IPS-11a (cell line): Measurements from ENCODE around the gene MAN2A2.

Experiments
- H3K4me3 ChIP-seq: one replicate; pipeline ENCODE4 v1.5.1; 2013; ENCODE audit warnings: low read depth, low read length, control low read depth

The MAN2A2 gene

DNA sequence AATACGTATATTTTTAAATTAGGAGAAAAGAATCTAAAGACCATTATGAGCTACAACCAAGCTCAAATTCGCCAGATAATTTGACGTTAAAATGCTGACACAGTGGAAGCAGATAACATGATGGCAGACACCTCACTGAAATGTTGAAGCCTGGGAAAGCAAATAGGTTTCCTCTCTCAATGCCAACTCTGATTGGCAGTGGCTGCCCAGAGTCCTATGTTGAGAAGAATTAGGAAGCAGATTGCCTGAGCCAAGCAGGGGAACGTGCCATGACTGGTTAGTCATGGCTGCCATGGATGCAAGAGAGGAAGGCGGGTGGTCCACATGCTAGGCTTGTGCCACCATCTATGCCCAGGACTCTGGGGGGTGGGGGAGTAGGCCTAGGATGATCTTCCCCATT is 35.2 kb downstream of the MAN2A2 start:
- H3K4me3 ChIP-seq: no peak overlapping the region

DNA sequence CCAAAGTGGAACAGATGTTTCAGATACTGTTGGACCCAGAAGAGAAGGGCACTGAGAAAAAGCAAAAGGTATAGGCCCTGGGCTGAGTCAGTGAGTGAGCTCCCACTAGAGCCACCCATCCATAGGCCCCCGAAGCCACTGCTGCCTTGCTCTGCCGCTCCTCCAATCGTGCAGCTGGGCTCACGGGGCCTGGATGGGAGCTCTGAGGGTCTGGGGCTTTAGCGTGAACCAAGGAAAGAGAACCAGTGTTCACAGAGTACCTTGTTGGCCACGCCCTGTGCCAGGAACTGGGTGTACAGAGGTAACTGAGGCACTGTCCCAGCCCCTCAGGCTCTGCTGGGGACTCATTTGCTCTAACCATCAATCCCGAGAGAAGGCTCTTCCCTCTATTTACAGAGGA is 36.7 kb downstream of the MAN2A2 start:
- no peak overlapping the region for H3K4me3 ChIP-seq

DNA sequence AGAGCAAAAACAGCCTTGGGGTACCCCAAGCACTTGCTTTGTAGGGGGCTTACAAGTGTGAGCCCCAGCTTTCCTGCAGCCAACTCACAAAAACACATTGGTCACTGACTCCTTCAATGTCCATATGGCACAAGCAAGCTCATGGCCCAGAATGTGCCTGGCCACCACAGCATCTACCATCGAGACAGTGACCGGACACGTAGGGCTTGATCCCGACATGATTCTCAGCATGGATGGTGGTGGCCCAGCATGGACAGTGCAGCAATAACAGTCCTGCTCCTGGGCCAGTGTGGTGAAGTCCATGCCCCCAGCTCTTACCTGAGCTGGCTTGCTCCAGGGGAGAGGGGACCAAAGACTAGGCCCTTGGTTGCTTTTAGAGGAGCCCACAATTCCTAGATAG is 37.9 kb downstream of the MAN2A2 start:
- H3K4me3 ChIP-seq: no peak overlapping the region

DNA sequence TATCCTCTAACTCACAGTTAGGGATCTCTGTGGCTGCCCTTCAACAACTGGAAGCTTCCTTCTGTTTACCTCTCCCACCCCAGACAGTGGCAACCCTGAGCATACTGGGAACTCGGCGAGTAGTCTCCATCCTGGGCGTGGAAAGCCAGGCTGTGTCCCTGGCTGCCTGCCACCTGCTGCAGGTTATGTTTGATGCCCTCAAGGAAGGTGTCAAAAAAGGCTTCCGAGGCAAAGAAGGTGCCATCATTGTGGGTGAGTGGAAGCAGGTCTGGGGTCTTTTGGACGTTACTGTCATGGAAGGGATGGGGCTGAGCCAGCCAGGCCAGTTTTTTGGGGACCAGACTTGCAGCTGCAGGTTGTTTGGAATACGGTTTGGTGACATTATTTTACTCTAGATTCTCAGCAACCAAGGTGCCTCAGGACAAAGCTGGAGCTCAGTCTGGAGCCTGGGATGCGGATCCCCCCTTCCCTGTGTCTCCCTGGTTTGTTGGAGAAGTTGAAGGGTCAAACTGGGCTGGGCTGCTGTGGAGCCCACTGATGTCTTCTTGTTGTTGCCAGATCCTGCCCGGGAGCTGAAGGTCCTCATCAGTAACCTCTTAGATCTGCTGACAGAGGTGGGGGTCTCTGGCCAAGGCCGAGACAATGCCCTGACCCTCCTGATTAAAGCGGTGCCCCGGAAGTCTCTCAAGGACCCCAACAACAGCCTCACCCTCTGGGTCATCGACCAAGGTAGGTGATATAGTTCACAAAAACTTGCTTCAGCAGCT is 39.4 kb downstream of the MAN2A2 start:
- H3K4me3 ChIP-seq: no peak overlapping the region

DNA sequence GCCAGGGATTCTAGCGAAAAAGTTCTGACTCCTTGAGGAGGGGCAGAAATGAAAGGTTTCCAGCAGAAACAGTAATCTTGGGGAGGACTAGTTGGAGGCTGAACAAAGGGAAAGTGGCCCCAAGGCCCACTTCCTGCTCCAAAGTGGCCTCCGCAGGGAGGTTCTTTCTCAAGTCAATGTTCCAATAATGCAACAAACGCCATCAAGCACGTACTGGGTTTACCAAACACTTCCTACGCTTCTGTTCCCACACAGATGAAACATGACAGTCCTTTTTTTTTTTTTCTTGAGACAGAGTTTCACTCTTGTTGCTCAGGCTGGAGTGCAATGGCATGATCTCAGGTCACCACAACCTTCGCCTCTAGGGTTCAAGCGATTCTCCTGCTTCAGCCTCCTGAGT is 42.0 kb downstream of the MAN2A2 start:
- H3K4me3 ChIP-seq: no peak overlapping the region

DNA sequence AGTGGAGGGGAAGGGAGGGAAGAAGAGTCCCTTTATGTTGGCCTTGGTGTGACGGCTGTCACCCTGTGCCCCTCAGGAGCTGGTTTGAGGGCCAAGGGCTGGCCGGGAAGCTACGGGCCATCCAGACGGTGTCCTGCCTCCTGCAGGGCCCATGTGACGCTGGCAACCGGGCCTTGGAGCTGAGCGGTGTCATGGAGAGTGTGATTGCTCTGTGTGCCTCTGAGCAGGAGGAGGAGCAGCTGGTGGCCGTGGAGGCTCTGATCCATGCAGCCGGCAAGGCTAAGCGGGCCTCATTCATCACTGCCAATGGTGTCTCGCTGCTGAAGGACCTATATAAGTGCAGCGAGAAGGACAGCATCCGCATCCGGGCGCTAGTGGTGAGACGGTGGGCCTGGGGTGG is 43.4 kb downstream of the MAN2A2 start:
- no peak overlapping the region for H3K4me3 ChIP-seq

DNA sequence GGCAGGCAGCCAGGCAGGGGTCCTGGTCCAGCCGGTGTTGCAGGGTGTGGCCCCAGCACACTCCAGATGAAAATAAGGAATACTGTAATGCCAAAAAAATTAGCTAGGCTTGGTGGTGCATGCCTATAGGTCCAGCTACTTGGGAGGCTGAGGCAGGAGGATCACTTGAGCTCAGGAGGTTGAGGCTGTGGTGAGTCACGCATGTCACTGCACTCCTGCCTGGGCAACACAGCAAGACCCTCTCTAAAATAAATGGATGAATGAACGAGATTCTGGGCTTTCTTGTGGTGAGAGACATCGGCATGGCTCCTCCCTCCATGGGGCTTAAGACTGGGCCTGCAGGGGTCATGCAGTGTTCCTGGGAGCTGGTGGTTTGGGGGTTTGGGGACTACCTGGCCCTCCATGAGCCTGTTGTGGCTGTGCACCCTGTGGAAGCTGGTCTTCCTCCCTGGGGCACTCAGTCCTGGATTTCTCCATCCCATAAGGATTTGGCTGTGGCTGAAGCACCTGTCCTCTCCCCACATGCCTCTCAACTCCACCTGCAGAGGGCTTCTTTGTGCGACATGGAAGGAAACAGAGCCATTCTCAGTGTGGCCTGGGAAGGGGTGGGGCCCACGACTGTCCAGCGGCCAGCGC is 44.0 kb downstream of the MAN2A2 start:
- H3K4me3 ChIP-seq: no peak overlapping the region

DNA sequence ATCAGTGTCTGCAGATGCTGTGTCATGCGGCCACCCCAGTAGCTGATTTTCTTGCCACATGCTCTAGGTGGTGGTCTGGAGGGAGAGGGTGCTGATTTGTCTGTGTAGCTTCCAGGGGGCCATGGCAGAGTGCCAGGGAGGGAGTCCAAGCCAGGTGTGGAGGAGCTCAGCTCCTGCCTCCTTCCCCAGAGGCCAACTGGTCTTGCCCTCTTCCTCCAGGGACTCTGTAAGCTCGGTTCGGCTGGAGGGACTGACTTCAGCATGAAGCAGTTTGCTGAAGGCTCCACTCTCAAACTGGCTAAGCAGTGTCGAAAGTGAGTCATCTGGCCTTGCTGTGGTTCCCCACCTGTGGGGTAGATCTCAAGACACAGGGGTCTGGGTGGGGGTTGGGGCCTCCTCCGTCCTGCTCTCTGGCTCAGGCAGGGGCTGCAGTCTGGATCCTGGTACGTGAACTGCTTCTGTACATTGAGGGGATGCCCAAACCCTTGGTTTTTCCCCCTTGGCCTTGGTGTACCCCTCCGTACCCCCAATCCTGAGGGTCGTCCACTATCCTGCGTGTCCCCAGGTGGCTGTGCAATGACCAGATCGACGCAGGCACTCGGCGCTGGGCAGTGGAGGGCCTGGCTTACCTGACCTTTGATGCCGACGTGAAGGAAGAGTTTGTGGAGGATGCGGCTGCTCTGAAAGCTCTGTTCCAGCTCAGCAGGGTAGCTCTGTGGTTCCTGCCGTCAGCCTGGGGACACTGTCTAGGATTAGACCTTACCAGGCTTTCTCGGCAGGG is 44.7 kb downstream of the MAN2A2 start:
- H3K4me3 ChIP-seq: no peak overlapping the region

DNA sequence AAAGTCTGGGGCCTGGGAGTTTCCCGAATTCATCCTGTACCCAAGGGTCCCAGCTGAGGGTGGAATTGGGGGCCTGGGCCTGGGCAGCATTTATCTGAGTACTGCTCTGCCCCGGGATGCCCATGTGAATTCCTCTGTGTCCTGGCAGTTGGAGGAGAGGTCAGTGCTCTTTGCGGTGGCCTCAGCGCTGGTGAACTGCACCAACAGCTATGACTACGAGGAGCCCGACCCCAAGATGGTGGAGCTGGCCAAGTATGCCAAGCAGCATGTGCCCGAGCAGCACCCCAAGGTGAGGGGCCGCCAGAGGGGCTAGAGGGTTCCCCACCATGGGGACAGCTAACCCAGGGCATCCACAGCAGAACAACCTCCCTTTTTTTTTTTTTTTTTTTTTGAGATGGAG is 45.4 kb downstream of the MAN2A2 start:
- no peak overlapping the region for H3K4me3 ChIP-seq

DNA sequence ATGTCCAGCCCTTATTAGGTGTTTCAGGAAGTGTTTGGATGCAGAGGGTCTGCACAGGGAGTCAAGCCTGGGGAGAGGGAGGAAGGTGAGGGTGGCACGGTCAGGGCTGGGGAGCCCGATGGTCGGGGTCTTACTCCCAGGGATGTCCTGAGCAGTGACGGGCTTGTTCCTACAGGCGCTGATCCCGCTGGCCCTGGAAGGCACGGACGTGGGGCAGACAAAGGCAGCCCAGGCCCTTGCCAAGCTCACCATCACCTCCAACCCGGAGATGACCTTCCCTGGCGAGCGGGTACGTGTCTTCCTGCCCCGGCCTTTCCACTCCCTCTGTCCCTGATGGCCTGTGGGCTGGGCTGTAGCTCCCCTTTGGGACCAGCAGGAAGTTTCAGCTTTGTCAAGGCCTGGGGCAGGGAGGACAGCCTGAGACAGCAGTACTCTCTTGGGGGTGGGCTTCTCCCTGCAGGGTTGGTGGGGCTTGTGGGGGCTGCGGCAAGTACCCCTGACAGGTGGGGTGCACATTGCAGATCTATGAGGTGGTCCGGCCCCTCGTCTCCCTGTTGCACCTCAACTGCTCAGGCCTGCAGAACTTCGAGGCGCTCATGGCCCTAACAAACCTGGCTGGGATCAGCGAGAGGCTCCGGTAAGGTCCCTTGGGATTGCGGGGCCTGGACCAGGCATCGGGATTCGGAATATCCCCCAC is 47.0 kb downstream of the MAN2A2 start:
- no peak overlapping the region for H3K4me3 ChIP-seq

DNA sequence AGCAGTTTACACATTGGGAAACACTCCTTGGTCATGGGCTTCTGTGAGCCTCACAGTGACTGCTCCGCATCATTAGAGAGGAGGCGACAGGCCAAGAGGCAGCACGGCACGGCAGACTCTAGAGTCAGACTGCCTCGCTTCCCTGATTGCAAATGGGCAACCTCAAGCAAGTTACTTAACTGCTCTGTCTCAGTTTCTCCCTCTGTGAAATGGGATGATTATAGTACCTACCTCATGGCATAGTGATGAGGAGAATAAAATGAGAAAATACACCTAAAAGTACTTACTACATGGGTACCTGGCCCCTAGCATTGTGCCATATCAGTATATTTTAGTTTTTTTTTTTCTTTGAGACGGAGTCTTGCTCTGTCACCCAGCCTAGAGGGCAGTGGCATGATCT is 47.6 kb downstream of the MAN2A2 start:
- no peak overlapping the region for H3K4me3 ChIP-seq

DNA sequence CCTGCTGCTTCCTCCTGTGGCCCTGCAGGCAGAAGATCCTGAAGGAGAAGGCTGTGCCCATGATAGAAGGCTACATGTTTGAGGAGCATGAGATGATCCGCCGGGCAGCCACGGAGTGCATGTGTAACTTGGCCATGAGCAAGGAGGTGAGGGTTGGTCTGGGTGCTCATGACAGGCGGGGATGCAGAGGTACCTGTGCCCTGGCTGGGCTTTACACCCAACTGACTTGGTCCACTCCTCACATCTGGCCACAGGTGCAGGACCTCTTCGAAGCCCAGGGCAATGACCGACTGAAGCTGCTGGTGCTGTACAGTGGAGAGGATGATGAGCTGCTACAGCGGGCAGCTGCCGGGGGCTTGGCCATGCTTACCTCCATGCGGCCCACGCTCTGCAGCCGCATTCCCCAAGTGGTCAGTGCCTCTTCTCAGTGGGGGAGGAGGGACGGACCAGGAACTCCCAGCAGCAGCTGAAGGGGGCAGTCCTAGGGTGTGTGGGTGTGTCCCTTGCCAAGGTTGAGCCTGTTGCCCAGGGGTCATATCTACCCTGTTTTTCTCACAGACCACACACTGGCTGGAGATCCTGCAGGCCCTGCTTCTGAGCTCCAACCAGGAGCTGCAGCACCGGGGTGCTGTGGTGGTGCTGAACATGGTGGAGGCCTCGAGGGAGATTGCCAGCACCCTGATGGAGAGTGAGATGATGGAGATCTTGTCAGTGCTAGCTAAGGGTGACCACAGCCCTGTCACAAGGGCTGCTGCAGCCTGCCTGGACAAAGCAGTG is 50.0 kb downstream of the MAN2A2 start:
- no peak overlapping the region for H3K4me3 ChIP-seq

DNA sequence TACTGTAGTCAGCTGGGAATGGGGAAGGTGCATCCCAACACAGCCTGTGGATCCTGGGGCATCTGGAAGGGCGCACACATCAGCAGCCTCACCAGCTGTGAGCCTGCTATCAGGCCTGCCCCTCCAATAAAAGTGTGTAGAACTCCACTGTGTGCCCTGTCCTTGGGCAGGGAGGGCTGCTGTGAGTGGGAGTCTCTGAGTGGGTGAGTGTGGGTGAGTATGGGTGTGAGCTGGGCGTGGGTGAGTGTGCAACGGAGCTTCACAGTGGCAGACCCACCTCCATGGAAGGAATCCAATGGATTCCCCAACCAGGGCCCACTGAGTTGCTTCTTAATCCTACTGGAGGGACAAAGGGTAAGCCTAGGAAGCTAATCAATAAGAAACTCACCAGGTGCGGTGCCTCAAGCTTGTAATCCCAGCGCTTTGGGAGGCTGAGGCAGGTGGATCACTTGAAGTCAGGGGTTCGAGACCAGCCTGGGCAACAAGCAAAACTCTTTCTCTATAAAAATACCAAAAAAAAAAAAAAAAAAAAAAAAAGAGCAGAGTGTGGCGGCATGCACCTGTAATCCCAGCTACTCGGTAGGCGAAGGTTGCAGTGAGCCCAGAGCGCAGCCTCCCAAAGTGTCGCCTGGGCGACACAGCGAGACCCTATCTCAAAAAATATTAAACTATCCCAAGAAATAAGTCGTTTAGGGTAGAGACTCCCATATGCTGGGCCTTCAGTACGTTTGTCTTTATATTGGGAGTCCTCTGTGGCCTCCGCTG is 51.0 kb downstream of the MAN2A2 start:
- no peak overlapping the region for H3K4me3 ChIP-seq

DNA sequence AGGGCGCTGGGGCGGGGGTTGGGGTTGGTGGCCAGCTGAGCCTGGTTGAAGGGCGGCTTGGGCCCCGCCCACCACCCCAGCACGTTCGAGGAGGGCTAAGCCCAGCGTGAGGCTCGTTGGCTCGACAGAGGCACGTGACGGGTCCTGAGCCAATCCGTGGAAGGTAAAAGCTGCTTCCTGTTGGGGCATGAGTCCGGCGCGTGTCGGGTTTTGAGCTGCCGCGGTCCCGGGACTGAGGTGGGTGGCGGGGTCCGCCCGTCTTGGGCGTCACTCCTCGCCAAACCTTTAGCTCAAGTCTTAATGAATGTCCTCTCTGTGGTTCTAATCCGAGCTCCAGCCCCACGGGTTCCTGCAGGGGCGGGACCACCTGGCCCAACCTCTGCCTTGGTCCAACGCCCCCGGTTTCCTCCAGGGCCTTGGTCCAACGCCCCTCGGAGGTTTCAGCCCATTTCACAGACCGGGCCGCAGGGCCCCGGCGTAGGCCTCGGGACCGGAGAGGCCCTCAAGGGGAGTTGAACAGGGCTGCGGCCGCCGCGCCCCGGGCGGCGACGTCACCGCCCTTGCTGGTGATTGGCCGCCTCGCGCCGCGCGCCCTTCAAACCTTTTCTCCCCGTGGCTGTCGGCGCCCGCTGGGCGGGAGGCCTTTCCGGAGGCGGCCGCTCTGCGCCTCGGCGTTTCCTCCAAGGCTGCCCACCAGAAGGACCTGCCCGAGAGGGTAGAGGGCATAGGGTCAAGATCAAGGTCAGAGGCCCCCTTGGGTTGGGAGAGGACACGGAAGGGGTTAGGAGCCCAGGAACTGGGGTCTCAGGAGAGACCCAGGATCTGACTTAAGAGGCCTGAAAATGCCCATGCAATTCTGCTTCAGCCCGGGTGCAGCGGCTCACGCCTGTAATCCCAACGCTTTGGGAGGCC is 51.9 kb downstream of the MAN2A2 start, which contains the start of gene RCCD1:
RCCD1 (plus strand) TSS at position 173 of the 912 bp plus-strand sequence. CDS start 1,851 bp downstream, outside the sequence.
- peak within 1 kb of the TSS; percentile 56 for H3K4me3 ChIP-seq

DNA sequence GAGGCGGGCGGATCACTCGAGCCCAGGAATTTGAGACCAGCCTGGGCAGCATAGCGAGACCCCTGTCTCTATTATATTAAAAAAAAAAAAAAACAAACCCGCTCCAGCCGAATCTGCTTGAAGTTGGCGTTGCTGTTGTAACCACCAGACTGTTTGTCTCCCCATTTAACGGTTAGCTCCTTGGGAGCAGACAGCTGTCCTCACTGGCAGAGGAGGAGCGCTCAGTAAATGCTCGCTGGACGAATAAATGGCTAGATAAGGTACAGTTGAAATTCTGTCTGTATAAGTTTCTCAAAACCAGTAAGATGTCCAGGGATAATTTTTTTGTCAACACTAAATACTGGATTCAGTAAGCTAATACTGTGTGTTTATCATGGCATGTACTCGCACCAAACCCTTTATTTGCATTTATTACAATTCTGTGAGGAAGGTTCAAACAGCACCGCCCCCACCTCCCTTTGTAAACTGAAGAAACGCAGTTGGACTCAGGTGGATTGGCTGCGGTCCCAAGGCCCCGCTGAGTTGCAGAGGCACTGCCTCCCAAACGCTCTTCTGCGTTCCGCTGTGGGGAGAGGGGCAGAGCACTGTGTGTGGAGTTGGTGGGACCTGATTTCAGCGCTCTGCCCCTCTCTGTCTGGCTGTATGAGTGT is 52.6 kb downstream of the MAN2A2 start:
- H3K4me3 ChIP-seq: peak overlapping the region; percentile 56

DNA sequence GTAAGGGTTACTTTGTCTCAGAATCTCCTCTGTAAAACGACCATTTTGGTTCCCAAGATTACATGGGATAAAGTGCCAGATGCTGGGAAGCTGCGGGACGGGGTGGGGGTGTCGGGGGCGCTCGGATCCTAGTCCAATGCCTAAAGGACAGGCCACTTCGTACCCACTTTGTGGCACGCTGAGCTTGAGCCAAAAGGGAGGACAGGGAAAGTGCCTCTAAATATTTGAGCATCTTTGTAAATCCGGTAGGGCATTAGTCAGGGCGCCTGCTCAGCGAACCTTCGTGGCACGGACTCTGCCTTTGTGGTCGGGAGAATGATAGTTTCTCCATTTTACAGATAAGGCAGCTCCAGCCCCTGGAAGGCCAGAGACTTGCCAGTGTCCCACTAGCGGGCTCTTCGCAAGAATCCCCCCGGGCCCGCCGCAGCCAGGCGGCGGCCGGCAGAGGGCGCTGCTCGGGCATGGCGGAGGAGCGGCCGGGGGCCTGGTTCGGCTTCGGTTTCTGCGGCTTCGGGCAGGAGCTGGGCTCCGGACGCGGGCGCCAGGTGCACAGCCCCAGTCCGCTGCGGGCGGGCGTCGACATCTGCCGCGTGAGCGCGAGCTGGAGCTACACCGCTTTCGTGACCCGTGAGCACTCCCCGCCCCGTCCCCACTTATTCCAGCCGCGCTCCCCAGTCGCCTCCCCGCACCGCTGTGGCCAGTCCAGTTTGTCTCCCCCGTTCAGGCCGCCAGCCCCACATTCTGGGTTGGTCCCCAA is 53.4 kb downstream of the MAN2A2 start:
- H3K4me3 ChIP-seq: peak overlapping the region; percentile 61

DNA sequence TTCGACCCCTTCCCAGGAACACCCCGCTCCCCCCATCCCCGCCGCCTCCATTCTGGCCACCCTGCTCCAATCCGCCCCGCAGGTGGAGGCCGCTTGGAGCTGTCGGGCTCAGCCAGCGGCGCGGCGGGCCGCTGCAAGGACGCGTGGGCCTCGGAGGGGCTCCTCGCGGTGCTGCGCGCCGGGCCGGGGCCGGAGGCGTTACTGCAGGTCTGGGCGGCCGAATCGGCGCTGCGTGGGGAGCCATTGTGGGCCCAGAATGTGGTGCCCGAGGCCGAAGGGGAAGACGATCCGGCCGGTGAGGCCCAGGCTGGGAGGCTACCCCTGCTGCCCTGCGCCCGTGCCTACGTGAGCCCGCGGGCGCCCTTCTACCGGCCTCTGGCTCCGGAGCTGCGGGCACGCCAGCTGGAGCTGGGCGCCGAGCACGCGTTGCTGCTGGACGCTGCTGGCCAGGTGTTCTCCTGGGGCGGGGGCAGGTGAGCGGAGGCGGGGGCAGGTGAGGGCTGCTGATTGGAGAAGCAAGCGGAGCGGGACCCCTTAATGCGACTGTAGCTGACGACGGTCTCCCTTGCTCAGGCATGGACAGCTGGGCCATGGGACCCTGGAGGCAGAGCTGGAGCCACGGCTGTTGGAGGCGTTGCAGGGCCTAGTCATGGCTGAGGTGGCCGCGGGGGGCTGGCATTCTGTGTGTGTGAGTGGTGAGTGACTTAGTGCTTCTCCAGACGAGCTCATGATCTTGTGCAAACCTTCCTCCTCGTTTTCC is 54.1 kb downstream of the MAN2A2 start:
- peak overlapping the region; percentile 61 for H3K4me3 ChIP-seq
